Ascending aorta (tissue), 2 donors: ENCODE measurements around the gene STK35. TPM values are rescaled to one million over a fixed set of nuclear protein-coding genes. Genes with fewer than 3 reads are reported as not detected.

Experiments used
- DNase-seq, 2 donors: peaks; one replicate each; pipeline ENCODE4 v3.0.0-alpha.2; 2019; ENCODE audit warnings: low spot score in 2 of 2
- H3K27ac ChIP-seq, 2 donors: fragments of 200-600 bp; sonication (generic); one replicate each; pipeline ENCODE4 v1.5.1; 2016 to 2017; ENCODE audit warnings: mild to moderate bottlenecking in 1 of 2
- H3K27me3 ChIP-seq: fragments of 200-600 bp; sonication (generic); one replicate; pipeline ENCODE4 v1.5.1; 2017
- H3K36me3 ChIP-seq, 2 donors: fragments of 200-600 bp; sonication (generic); one replicate each; pipeline ENCODE4 v1.5.1; 2016
- H3K4me1 ChIP-seq, 2 donors: fragments of 200-600 bp; sonication (generic); one replicate each; pipeline ENCODE4 v1.5.1; 2016 to 2017; ENCODE audit warnings: mild to moderate bottlenecking in 1 of 2
- H3K4me3 ChIP-seq, 2 donors: fragments of 200-600 bp; sonication (generic); one replicate each; pipeline ENCODE4 v1.5.1; 2016 to 2017; ENCODE audit warnings: mild to moderate bottlenecking in 1 of 2
- H3K9me3 ChIP-seq, 2 donors: fragments of 200-600 bp; sonication (generic); one replicate each; pipeline ENCODE4 v1.5.1; 2016
- CTCF ChIP-seq, 3 experiments: fragments of 200-600 bp in 2 of 3; fragments of 450-650 bp in 1 of 3; sonication (generic) in 2 of 3; IDR thresholded peaks; one replicate each; pipeline ENCODE4 v1.5.1; 2016 to 2019; ENCODE audit warnings: antibody characterized with exemption in 3 of 3, mild to moderate bottlenecking in 1 of 3, moderate library complexity in 1 of 3
- intact Hi-C: fragments of 100-400 bp; cut with DNase I; formaldehyde crosslinking; loops from one replicate; pipeline ENCODE4 v1.15.1; 2023
- total RNA-seq: library from RNA; depleted of rRNA; stranded (reverse); fragments of >200 nt; gene quantifications from one replicate; pipeline ENCODE4 v1.1.0, GENCODE V29; 2016

STK35 gene
- total RNA-seq, 1 donor from 2014 or later = 11.2 TPM

- DNase-seq = no peak
- Histone ChIP-seq H3K27ac (no peak overlapping the region), H3K4me3 (no peak overlapping the region), H3K9me3 (no peaks in the 10 kb centered on the region), H3K36me3 (peaks cover 0 to 4% of the 10 kb centered on the region in 2 donors), H3K27me3 (no peaks in the 10 kb centered on the region), H3K4me1 (peaks cover 6 to 20% of the 10 kb centered on the region in 2 donors)
- no peak for TF ChIP-seq CTCF (IDR thresholded peaks at IDR 0.05)
- intact Hi-C loops = no loop called here
Measured at GRCh38 chr20:2136275-2136674, 34.6 kb downstream of the STK35 start.

DNA sequence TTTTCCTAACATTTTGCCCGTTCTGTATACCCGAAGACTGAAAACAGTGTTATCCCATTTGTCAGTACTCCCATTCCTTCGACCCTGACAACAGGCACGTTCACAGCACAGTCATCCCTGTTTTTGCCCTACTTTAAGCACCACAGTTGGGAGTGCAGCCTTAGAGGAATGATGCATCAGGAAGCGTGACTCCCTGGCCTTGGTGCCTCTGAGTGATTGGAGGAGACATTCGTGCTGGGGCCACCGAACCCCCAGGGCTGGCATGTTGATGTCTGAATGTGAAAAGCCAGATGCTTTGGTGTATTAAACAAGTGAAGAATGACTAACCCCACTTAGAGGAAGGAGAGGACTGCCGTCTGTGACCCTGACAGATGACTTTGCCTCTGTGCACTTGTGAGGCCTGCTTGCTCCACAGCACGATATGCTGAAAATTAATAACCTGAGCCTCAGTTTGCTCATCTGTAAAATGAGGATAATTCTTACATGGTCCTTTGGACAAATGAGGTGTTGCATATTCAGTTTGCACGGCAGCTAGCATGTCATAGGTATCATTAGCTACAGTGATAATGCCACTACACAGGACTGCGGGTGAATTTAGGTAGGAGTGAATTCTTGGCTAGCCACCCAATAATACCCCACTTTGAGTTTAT, 36.0 kb downstream of the STK35 start:
- no peaks in the 10 kb centered on the region for H3K9me3 ChIP-seq
- DNase-seq = no peak
- H3K36me3 ChIP-seq = peaks cover 0 to 4% of the 10 kb centered on the region in 2 donors
- H3K27me3 ChIP-seq = no peaks in the 10 kb centered on the region
- H3K4me1 ChIP-seq = peaks cover 2 to 14% of the 10 kb centered on the region in 2 donors
- H3K4me3 ChIP-seq = no peak overlapping the region
- no peak for TF ChIP-seq CTCF (IDR thresholded peaks at IDR 0.05)
- H3K27ac ChIP-seq = no peak overlapping the region
- intact Hi-C loops = no loop called here

DNA sequence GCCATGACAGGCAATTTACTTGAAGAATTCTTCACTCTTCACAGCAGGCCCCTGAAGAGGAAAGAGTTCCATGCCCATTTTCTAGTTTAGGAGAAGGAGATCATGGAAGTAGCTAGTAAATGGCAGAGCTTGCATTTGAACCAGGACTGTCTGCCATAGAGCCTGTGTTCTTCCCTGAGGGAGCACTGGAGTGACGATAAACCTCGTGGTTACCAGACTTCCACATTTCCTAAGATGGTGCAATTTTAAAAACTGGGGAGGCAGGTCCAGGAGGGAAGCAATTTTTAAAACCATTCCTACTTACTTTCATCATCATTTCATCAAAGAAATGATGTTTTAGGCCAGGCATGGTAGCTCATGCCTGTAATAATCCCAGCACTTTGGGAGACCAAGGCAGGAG, 36.8 kb downstream of the STK35 start:
- intact Hi-C loops = no loop called here
- no peak overlapping the region for H3K4me3 ChIP-seq
- DNase-seq = no peak

GRCh38 chr20:2139250-2139649, 37.6 kb downstream of the STK35 start:
- no peak for TF ChIP-seq CTCF (IDR thresholded peaks at IDR 0.05)
- Histone ChIP-seq H3K4me3 (no peak overlapping the region), H3K4me1 (peaks cover 0 to 3% of the 10 kb centered on the region in 2 donors), H3K27me3 (no peaks in the 10 kb centered on the region), H3K36me3 (peaks cover 3 to 7% of the 10 kb centered on the region in 2 donors), H3K27ac (no peak overlapping the region), H3K9me3 (no peaks in the 10 kb centered on the region)
- intact Hi-C loops = no loop called here
- DNase-seq = no peak

More for the DNA sequence above, 36.8 kb downstream of the STK35 start:
- H3K27me3 ChIP-seq = no peaks in the 10 kb centered on the region
- H3K27ac ChIP-seq = no peak overlapping the region
- no peaks in the 10 kb centered on the region for H3K9me3 ChIP-seq
- H3K36me3 ChIP-seq = peaks cover 0 to 4% of the 10 kb centered on the region in 2 donors
- peaks cover 0 to 9% of the 10 kb centered on the region in 2 donors for H3K4me1 ChIP-seq
- no peak for TF ChIP-seq CTCF (IDR thresholded peaks at IDR 0.05)

DNA sequence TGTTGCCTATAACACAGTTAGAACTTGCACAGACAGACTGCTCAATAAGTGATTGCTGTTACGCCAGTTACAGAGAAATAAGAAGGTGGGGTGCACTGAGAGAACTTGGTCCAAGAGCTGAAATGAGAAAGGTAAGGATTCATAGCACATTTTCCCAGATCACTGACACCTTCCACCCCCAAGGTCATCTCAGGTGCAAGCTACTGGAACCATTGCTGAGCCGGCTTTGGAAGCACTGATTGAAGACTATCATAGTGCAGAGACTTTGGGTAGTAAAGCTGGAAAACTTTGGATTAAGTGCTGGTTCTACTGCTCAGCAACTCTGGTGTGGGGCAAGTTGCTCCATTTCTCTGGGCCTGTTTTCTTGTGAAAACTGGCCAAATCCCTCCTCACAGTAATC, 38.1 kb downstream of the STK35 start:
- no peak for TF ChIP-seq CTCF (IDR thresholded peaks at IDR 0.05)
- peaks cover 8 to 12% of the 10 kb centered on the region in 2 donors for H3K36me3 ChIP-seq
- H3K27me3 ChIP-seq = no peaks in the 10 kb centered on the region
- no peak for DNase-seq
- peaks cover 0 to under 1% of the 10 kb centered on the region in 2 donors for H3K4me1 ChIP-seq
- H3K9me3 ChIP-seq = no peaks in the 10 kb centered on the region
- no peak overlapping the region for H3K27ac ChIP-seq
- intact Hi-C loops = no loop called here
- H3K4me3 ChIP-seq = no peak overlapping the region
